ENCODE results near the gene ADCY10.
"Not testable (repeated sequence)": the region's sequence is repeated elsewhere in the genome, so short reads cannot be mapped to it uniquely, and the experiment has no call there.

ADCY10 gene

GRCh38 chr1:167860231-167860923 lies 53.6 kb downstream of the ADCY10 start:
- DNase-seq (ENCODE audit: low read depth in 2 of 2) = no peak

GRCh38 chr1:167856711-167857418 lies 57.1 kb downstream of the ADCY10 start:
- no peak for DNase-seq (ENCODE audit: low read depth in 2 of 2)

DNA sequence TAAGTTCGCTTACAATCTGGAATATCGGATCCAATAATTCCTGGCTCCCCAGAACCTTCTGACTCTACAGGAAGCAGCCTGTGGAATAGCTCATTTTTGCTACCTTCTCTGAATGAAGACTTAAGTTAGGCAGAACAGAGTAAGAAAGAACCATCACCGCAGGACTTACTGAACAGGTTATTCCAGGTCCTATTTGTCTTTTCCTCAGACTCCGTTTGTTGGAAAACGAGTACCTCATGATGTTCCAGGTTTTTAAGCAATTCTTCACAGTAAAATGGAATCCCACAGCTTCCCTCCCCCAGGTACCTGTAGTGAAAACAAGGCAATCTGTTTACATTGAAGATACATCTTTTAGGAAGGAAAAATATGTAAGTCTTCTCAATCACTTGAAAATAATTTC lies 59.8 kb downstream of the ADCY10 start:
- DNase-seq (ENCODE audit: low read depth in 2 of 2) = no peak

DNA sequence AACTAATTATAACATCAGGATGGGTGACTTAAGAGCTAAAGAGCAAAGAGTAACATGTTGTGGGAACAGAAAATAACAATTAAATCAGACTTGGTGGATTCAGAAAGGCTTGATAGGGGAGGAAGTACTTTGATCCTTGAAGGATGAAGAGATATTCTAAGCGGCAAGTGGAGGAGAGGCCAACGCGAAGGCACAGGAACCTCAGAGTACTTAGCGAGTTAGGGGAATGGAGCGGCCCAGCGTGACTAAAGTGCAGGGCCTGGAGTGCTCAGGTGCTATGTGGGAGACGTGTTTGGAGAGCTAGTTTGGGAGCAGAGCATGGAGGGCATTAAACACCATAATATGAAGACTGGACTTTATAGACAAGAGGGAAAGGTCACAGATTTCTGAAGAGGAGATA lies 64.3 kb downstream of the ADCY10 start:
- no peak for DNase-seq (ENCODE audit: low read depth in 2 of 2)

- no peak for DNase-seq (ENCODE audit: low read depth in 2 of 2)
Observed at GRCh38 chr1:167842872-167843271, 71.1 kb downstream of the ADCY10 start.

DNA sequence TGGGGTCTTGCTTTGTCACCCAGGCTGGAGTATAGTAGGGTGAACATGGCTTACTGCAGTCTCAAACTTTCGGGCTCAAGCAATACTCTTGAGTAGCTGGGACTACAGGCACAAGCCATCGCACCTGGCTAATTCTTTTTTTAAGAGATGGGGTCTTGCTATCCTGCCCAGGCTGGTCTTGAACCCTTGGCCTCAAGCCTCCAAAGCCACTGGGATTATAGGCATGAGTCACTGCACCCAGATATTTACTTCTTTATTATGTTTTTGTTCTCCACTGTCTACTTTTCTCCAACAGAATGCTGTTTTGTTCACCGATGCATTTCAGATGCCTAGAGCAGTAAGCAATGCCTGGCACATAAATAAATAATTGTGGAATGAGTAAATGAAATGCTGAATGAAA lies 72.4 kb downstream of the ADCY10 start:
- DNase-seq (ENCODE audit: low read depth in 2 of 2) = no peak

DNA sequence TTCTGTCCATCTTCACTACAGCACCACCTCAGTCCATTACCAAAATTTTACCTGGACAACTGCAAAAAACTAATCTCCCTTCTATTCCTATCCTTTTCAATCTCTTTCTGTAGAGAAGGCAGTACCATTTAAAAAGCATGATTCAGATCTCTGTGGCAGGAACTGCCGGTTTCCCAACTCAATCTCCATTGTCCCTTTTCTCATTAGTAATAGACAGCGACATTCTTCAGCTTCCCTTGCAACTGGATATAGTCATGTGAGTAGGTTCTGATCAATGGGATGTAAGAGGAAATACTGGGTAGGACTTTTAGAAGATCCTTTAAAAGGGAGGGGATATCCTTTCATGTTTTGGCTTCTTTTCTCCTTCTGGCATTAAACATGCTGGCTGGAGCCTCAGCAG lies 74.9 kb downstream of the ADCY10 start:
- no peak for DNase-seq (ENCODE audit: low read depth in 2 of 2)

GRCh38 chr1:167837326-167837725 lies 76.6 kb downstream of the ADCY10 start:
- no peak for DNase-seq (ENCODE audit: low read depth in 2 of 2)

DNA sequence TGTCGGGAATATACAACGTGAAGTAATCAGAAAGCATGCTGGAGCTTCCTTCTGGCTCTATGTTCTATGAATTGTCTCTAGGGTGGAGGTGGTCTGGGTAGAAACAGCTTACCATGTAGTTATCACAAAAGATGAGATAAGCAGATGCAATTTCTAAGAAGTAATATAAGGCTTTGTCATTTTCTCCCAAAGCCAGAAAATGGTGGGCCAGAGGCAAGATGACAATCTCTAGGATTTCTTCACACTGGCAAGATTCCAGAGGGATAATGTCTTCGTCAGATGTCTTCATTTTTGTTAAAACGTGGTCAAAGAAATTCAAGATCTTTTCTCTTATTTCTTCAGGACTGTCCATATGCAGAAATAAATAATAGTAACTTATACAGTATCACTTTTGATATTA lies 77.7 kb downstream of the ADCY10 start:
- no peak for DNase-seq (ENCODE audit: low read depth in 2 of 2)

- DNase-seq (ENCODE audit: low read depth in 2 of 2) = no peak
Observed at GRCh38 chr1:167833904-167834303, 80.0 kb downstream of the ADCY10 start.

GRCh38 chr1:167832693-167833092 lies 81.2 kb downstream of the ADCY10 start:
- DNase-seq (ENCODE audit: low read depth in 2 of 2) = no peak

- not testable (repeated sequence) for DNase-seq (ENCODE audit: low read depth in 2 of 2)
Observed at GRCh38 chr1:167830668-167831067, 83.3 kb downstream of the ADCY10 start.

GRCh38 chr1:167829868-167830267 lies 84.1 kb downstream of the ADCY10 start:
- DNase-seq (ENCODE audit: low read depth in 2 of 2) = no peak

- DNase-seq (ENCODE audit: low read depth in 2 of 2) = no peak
Observed at GRCh38 chr1:167826127-167826526, 87.8 kb downstream of the ADCY10 start.

DNA sequence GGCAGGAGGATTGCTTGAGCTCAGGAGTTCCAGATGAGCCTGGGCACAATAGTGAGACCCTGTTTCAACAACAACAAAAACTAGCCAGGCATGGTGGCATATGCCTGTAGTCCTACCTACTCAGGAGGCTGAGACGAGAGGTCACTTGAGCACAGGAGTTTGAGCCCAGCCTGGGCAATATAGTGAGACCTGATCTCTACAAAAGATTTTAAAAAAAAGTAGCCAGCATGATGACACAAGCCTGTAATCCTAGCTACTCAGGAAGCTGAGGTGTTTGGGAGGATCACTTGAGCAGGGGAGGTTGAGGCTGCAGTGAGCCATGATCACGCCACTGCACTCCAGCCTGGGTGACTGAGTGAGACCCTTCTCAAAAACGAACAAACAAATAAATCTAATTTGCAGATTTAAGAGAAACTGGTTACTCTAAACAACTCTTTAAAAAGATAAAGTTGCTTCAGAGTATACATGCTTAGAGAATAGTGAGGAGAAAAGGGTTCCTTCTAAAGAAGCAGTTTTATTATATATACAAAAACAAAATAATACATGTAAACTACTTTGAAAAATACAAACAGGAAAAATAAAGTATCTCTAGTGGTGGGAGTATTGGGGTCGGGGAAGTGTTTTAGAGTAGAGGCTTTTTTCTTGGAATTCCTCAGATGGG lies 88.4 kb downstream of the ADCY10 start:
- DNase-seq (ENCODE audit: low read depth in 2 of 2) = no peak

GRCh38 chr1:167824163-167824794 lies 89.7 kb downstream of the ADCY10 start:
- DNase-seq (ENCODE audit: low read depth in 2 of 2) = no peak

- DNase-seq (ENCODE audit: low read depth in 2 of 2) = no peak
Observed at GRCh38 chr1:167821969-167822685, 91.8 kb downstream of the ADCY10 start.

DNA sequence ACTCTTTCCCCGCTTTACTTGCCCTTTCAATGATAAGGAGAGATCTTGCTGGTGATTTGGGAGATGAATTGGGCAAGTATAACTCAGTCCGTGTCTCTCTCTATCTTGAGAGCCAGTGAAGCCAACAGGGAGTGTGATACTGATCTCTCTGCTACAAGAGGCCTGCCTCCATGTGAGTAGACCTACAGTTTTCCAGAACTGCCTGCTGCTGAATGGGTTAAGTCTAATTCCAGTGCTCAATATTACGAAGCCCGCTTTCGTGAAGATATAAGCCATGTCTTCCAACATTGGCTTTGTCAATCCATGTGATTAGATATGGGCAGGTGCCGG lies 92.6 kb downstream of the ADCY10 start:
- DNase-seq (ENCODE audit: low read depth in 2 of 2) = no peak

- DNase-seq (ENCODE audit: low read depth in 2 of 2) = no peak
Observed at GRCh38 chr1:167820684-167821355, 93.1 kb downstream of the ADCY10 start.

DNA sequence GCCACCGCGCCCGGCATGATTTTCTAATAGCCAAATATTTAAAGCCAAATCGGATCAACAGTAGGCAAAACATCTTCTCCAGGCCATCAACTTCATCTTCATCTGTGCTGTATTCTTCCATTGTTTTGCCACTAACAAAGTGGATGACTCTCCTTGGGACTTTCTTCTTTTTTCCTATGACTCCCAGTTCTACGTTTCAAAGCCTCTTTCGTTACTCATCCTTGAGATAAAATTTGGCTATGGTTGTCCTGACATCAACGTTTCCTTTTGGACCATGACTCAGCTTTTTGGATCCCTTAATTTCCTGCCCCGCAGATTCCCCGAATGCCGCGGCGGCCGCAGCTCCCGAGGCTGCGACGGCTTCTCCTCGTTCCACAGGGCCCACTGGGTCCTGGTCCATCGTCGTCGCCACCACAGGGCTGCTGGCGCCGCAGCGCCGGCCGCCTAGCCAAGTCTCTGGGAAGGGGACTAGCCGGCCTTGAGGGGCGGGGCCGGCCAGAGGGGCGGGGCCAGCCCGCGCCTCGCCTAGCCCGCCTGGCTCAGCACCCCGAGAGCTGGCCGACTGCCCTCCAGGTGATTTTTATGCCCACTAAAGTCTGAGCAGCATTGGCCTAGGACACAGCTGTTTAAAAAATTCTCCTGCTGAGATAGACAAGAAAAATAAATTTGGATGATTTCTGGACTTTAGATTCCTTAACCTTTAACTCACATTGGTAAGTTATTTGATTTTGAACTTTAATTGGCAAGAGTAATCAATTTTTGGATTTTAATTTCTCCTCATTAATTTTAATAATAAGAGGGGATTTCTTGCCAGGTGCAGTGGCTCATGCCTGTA lies 93.9 kb downstream of the ADCY10 start:
- no peak for DNase-seq (ENCODE audit: low read depth in 2 of 2)

DNA sequence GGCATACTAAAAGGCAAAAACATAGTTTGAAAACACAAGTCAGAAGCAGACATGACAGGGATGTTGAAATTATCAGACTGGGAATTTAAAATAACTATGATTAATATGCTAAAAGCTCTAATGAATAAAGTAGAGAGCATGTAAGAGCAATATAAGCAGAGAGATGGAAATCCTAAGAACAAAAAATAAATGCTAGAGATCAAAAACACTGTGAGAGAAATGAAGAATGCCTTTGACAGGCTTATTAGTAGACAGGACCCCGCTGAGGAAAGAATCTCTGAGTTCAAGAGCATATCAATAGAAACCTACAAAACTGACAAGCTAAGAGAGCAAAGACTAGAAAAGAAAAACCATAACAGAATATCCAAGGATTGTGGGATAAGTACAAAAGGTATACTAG lies 98.3 kb downstream of the ADCY10 start:
- DNase-seq (ENCODE audit: low read depth in 2 of 2) = no peak
